DOHH2 (cell line): ENCODE data around the gene CCSER2.

ENCODE experiments used
- H3F3A ChIP-seq: fragments of 200-600 bp; sonication (generic), shearing (Covaris generic); 2 replicates; pipeline ENCODE4 v1.6.0; 2016; ENCODE audit warnings: antibody characterized with exemption, mild to moderate bottlenecking; ENCODE audit not compliant: control insufficient read depth, insufficient read depth
- H3K27ac ChIP-seq: fragments of 200-600 bp; sonication (generic); 2 replicates; pipeline ENCODE4 v1.5.1; 2014; ENCODE audit warnings: low read depth, mild to moderate bottlenecking, low read length, moderate library complexity
- H3K27me3 ChIP-seq: fragments of 200-600 bp; sonication (generic); 2 replicates; pipeline ENCODE4 v1.6.1; 2014; ENCODE audit warnings: mild to moderate bottlenecking, low read length, mixed read lengths; ENCODE audit not compliant: control insufficient read depth
- H3K36me3 ChIP-seq: fragments of 200-600 bp; sonication (generic); 2 replicates; pipeline ENCODE4 v1.6.1; 2014; ENCODE audit warnings: mild to moderate bottlenecking, low read length, moderate library complexity, mixed read lengths; ENCODE audit not compliant: control insufficient read depth
- H3K4me1 ChIP-seq: fragments of 200-600 bp; sonication (generic); 2 replicates; pipeline ENCODE4 v1.6.1; 2014; ENCODE audit warnings: mild to moderate bottlenecking, low read length, mixed read lengths; ENCODE audit not compliant: control insufficient read depth
- H3K4me2 ChIP-seq: fragments of 200-600 bp; sonication (generic); 2 replicates; pipeline ENCODE4 v1.6.0; 2014; ENCODE audit warnings: mild to moderate bottlenecking, low read length, moderate library complexity
- H3K4me3 ChIP-seq: fragments of 200-600 bp; sonication (generic); 2 replicates; pipeline ENCODE4 v1.5.1; 2014; ENCODE audit warnings: mild to moderate bottlenecking, low read length, mixed read lengths
- H3K79me2 ChIP-seq: fragments of 200-600 bp; sonication (generic); 2 replicates; pipeline ENCODE4 v1.6.1; 2014; ENCODE audit warnings: mild to moderate bottlenecking, low read length, mixed read lengths; ENCODE audit not compliant: control insufficient read depth
- H3K9me2 ChIP-seq: fragments of 200-600 bp; sonication (generic); replicated peaks from 2 replicates; pipeline ENCODE4 v1.6.1; 2014; ENCODE audit warnings: mild to moderate bottlenecking, low read length, mixed read lengths; ENCODE audit not compliant: control insufficient read depth
- H3K9me3 ChIP-seq: fragments of 200-600 bp; sonication (generic); 2 replicates; pipeline ENCODE4 v1.6.1; 2014; ENCODE audit warnings: antibody characterized with exemption, low read length, mixed read lengths; ENCODE audit not compliant: control insufficient read depth, insufficient read depth
- H4K20me1 ChIP-seq: fragments of 200-600 bp; sonication (generic); 2 replicates; pipeline ENCODE4 v1.6.0; 2014; ENCODE audit warnings: low read depth, mild to moderate bottlenecking, antibody characterized with exemption, low read length, moderate library complexity; ENCODE audit not compliant: control insufficient read depth, insufficient read depth
- CTCF ChIP-seq: fragments of 200-600 bp; sonication (generic); IDR thresholded peaks from one replicate; pipeline ENCODE4 v1.5.1; 2014; ENCODE audit warnings: antibody characterized with exemption, mild to moderate bottlenecking, low read depth, low read length; ENCODE audit not compliant: poor library complexity, severe bottlenecking
- EZH2phosphoT487 ChIP-seq: fragments of 200-600 bp; sonication (generic); IDR thresholded peaks from 2 replicates; pipeline ENCODE4 v1.6.1; 2017; ENCODE audit warnings: borderline replicate concordance, mild to moderate bottlenecking, antibody characterized with exemption, low read length, moderate library complexity, mixed read lengths

Gene CCSER2

DNA sequence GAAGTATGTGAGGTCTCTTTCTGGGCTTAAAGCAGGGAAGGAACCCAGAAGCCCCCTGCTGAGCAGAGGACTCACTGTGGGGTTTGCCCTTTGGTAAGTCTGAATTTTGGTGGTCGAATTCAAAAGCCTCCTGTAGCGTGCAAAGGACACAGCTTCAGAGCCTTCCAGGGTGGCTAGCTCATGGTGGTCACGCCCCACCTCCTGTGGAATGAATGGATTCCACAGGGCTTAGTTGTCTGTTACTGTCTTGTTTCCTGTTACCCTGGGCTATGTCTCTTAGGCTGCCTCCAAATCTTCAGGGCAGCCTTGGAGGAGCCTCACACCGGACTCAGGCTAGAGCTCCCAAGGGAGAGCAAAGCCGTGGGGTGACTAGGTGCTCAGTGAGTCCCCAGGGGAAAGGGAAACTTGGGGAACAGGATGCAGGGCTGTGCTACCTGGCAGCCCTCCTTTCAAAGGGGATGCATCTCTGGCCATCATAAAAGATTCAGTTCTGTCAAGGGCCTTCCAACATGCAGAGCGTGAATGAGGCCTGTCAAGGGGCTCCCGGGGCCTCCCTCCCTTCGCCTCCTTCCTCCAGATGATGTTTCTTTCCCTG is 211.7 kb downstream of the CCSER2 start:
- no peak overlapping the region; the same call in 1 of the 2 replicates for H3K4me2 ChIP-seq
- no peak overlapping the region for H3K27ac ChIP-seq
- H3F3A ChIP-seq: no peaks in the 10 kb centered on the region
- no peak overlapping the region for H3K4me3 ChIP-seq
- no peaks in the 10 kb centered on the region for H3K36me3 ChIP-seq
- H3K79me2 ChIP-seq: no peaks in the 10 kb centered on the region
- peaks cover 6% of the 10 kb centered on the region for H3K4me1 ChIP-seq
- TF ChIP-seq EZH2phosphoT487: no peak
- TF ChIP-seq CTCF: no peak
- no peaks in the 10 kb centered on the region for H3K27me3 ChIP-seq
- H3K9me2 ChIP-seq: no peaks in the 10 kb centered on the region
- H3K9me3 ChIP-seq: no peaks in the 10 kb centered on the region
- no peaks in the 10 kb centered on the region for H4K20me1 ChIP-seq

DNA sequence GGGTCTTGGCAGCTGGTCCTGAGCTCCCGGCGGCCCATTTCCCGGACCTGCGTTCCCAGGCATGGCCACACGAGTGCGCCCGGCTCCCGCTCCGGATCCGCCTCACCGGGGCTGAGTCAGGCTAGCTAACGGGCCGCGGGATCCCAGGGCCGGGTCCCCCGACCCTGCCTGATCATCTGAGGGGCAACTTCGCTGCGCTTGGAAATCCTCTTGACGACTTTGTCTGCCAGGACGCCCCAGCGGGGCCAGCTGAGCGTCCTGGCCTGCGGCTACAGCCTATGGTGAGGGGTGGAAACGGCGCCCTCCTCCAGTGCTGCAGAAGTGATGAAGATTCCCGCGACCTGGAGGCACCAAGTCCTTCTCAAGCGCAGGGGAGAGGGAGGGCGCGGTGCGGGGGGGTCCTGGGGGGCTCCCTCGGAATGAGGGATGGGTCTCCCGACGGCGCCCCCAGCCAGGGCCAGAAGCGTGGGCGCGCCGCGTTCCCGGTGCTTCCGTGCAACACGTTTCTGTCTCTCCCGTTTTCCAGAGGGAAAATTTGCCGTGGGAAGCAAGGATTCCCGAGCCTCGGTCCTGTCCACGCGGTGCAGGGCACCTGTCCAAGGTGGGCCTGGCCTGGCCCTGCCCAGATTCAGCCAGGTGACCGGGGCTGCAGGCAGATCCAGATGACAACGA is 212.4 kb downstream of the CCSER2 start:
- H3K9me3 ChIP-seq: no peaks in the 10 kb centered on the region
- no peaks in the 10 kb centered on the region for H3K27me3 ChIP-seq
- H3K9me2 ChIP-seq: no peaks in the 10 kb centered on the region
- H3K36me3 ChIP-seq: no peaks in the 10 kb centered on the region
- H3F3A ChIP-seq: no peaks in the 10 kb centered on the region
- peak overlapping the region; percentile 55 for H3K4me2 ChIP-seq
- H3K27ac ChIP-seq: no peak overlapping the region
- TF ChIP-seq EZH2phosphoT487: no peak
- TF ChIP-seq CTCF: peak; percentile 61
- no peaks in the 10 kb centered on the region for H3K79me2 ChIP-seq
- H3K4me3 ChIP-seq: peak overlapping the region; percentile 26; the same call in 1 of the 2 replicates
- no peaks in the 10 kb centered on the region for H4K20me1 ChIP-seq
- H3K4me1 ChIP-seq: peaks cover 6% of the 10 kb centered on the region

- Histone ChIP-seq H3K36me3 (no peaks in the 10 kb centered on the region), H3K4me1 (peaks cover 6% of the 10 kb centered on the region), H3K27ac (no peak overlapping the region), H3F3A (no peaks in the 10 kb centered on the region), H3K4me3 (no peak overlapping the region), H3K9me2 (no peaks in the 10 kb centered on the region), H3K27me3 (no peaks in the 10 kb centered on the region), H3K79me2 (no peaks in the 10 kb centered on the region), H3K9me3 (no peaks in the 10 kb centered on the region), H4K20me1 (no peaks in the 10 kb centered on the region), H3K4me2 (no peak overlapping the region; the same call in 1 of the 2 replicates)
- TF ChIP-seq CTCF (peak; percentile 27), EZH2phosphoT487 (no peak)
Observed at GRCh38 chr10:84541289-84541637, 212.9 kb downstream of the CCSER2 start.
